Heart left ventricle (tissue), 13 donors: Measurements from ENCODE around the gene SEC61B.

ENCODE experiments used
- POLR2A ChIP-seq, 2 donors: fragments of 450-650 bp; IDR thresholded peaks; one replicate each; pipeline ENCODE4 v1.6.1; 2017; ENCODE audit warnings: antibody characterized with exemption in 2 of 2, mild to moderate bottlenecking in 2 of 2, moderate library complexity in 2 of 2
- TF ChIP-seq, protein P1 (sequence below), 12 donors: fragments of 200-600 bp; sonication (generic) in 4 of 12; IDR thresholded peaks; one replicate each; pipeline versions ENCODE4 v1.5.0 to v1.8.0; 2018 to 2022; ENCODE audit warnings: antibody characterized with exemption in 12 of 12, mild to moderate bottlenecking in 5 of 12
- donor health status: ischemic (EF 13 %, LVEDD 7.1; RV severe dilation, severe dysfunction).
- donor health status: DM: no; HTN: yes; CAD: no.
- donor health status: DM: no; HTN: no; CAD: no.
- donor health status: ischemic (EF 25% LVEDD 6.9; RV normal size, moderate dysfunction).
- donor health status: ischemic (EF 25% LVEDD 5.7; RV mildly dilated, moderate dysfunction).
- donor health status: ischemic (EF 35%, LVEDD 5.7; RV mildly dilated, moderate dysfunction).
- donor health status: nonischemic (EF 11% LVEDD 7.7; RV severe dilation, severe dysfunction).
- donor health status: DM: yes; HTN: yes; CAD: no.
- donor health status: PGD.
- donor health status: ischemic (EF 29% LVEDD 5.4; RV normal size, mild dysfunction).
- donor health status: nonischemic (EF 23%, LVEDD 6.1; RV moderate dilation, normal function).

DNA sequence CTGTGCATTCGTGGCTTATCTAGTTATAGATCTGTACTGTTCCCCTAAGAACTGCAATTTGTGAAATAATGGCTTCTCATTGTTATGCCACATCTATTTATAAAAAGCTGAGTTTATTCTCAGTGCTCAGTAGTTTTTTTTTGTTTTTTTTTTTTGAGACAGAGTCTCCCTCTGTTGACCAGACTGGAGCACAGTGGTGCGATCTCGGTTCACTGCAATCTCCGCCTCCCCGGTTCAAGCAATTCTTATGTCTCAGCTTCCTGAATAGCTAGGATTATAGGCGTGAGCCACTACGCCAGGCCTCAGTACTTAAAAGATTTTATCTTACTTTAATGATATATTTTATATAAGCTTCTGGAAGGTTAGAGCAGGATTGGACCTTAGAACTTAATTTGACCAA, 19.0 kb downstream of the SEC61B start:
- TF ChIP-seq, protein P1, sequence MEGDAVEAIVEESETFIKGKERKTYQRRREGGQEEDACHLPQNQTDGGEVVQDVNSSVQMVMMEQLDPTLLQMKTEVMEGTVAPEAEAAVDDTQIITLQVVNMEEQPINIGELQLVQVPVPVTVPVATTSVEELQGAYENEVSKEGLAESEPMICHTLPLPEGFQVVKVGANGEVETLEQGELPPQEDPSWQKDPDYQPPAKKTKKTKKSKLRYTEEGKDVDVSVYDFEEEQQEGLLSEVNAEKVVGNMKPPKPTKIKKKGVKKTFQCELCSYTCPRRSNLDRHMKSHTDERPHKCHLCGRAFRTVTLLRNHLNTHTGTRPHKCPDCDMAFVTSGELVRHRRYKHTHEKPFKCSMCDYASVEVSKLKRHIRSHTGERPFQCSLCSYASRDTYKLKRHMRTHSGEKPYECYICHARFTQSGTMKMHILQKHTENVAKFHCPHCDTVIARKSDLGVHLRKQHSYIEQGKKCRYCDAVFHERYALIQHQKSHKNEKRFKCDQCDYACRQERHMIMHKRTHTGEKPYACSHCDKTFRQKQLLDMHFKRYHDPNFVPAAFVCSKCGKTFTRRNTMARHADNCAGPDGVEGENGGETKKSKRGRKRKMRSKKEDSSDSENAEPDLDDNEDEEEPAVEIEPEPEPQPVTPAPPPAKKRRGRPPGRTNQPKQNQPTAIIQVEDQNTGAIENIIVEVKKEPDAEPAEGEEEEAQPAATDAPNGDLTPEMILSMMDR (IDR thresholded peaks at IDR 0.05) = peak in 3 of 12 donors; percentile 10 to 32 (median 23)
- TF ChIP-seq POLR2A (IDR thresholded peaks at IDR 0.05) = no peak
